ENCODE data around the gene CBFA2T2. TPM values are rescaled to one million over a fixed set of nuclear protein-coding genes. Genes with fewer than 3 reads are reported as not detected.

The CBFA2T2 gene
- total and polyA plus RNA-seq, 9 donors, result 9.4 to 29.8 (median 21.2) TPM

GRCh38 chr20:33475381-33476152, 14.3 kb upstream of the CBFA2T2 start:
- H3K4me3 ChIP-seq, result no peak overlapping the region
- TF ChIP-seq CTCF (IDR thresholded peaks at IDR 0.05), result no peak
- TF ChIP-seq EP300 (IDR thresholded peaks at IDR 0.05), result no peak
- TF ChIP-seq POLR2A (IDR thresholded peaks at IDR 0.05), result no peak
- H3K9me3 ChIP-seq, result no peaks in the 10 kb centered on the region
- H3K27ac ChIP-seq, result no peak overlapping the region
- H3K4me1 ChIP-seq (ENCODE audit: insufficient read depth), result peaks cover 2% of the 10 kb centered on the region
- 17 to 25% (median 21%) methylated on average over 12 to 14 of the region's 14 CpGs for WGBS, 3 donors
- intact Hi-C loops (cut with DNase I), result loop anchor here in 1 of 4 donors (10.0 kb wide), 1 partner anchor 179 kb away; no protein-coding TSS in a partner anchor
- H3K36me3 ChIP-seq, result no peaks in the 10 kb centered on the region
- H3K27me3 ChIP-seq, result no peaks in the 10 kb centered on the region
- no peak for DNase-seq

GRCh38 chr20:33477386-33478234, 12.3 kb upstream of the CBFA2T2 start:
- no peak overlapping the region for H3K4me3 ChIP-seq
- H3K27me3 ChIP-seq, result no peaks in the 10 kb centered on the region
- no peaks in the 10 kb centered on the region for H3K36me3 ChIP-seq
- no peaks in the 10 kb centered on the region for H3K9me3 ChIP-seq
- TF ChIP-seq CTCF (IDR thresholded peaks at IDR 0.05) (no peak), EP300 (IDR thresholded peaks at IDR 0.05) (no peak)
- WGBS, 3 donors, result 88 to 94% (median 90%) methylated on average over 7 of the region's 7 CpGs
- DNase-seq, result no peak
- peaks cover 2% of the 10 kb centered on the region for H3K4me1 ChIP-seq (ENCODE audit: insufficient read depth)
- intact Hi-C loops (cut with DNase I), result loop anchor here in 1 of 4 donors (10.0 kb wide), 1 partner anchor 177 kb away; no protein-coding TSS in a partner anchor
- no peak overlapping the region for H3K27ac ChIP-seq

GRCh38 chr20:33480048-33480447, 9.8 kb upstream of the CBFA2T2 start:
- intact Hi-C loops (cut with DNase I), result no loop called here

More at GRCh38 chr20:33480048-33480447, 9.8 kb upstream of the CBFA2T2 start:
- TF ChIP-seq POLR2A (IDR thresholded peaks at IDR 0.05) (no peak), EP300 (IDR thresholded peaks at IDR 0.05) (no peak), CTCF (IDR thresholded peaks at IDR 0.05) (no peak)
- Histone ChIP-seq H3K36me3 (no peaks in the 10 kb centered on the region), H3K4me3 (no peak overlapping the region), H3K4me1 (ENCODE audit: insufficient read depth) (peaks cover 2% of the 10 kb centered on the region), H3K27ac (no peak overlapping the region), H3K27me3 (no peaks in the 10 kb centered on the region), H3K9me3 (no peaks in the 10 kb centered on the region)
- no peak for DNase-seq
- WGBS, 3 donors, result 91 to 93% (median 92%) methylated on average over 5 of the region's 5 CpGs
